Choroid plexus epithelial cell (primary cell): ENCODE results near the gene KCNG2.

Experiments
- DNase-seq: peaks from one replicate; pipeline ENCODE4 v3.0.0-alpha.2; 2010; ENCODE audit warnings: low read depth
- H3K4me3 ChIP-seq: 2 replicates; pipeline ENCODE4 v1.5.1; 2011; ENCODE audit warnings: low read depth, mild to moderate bottlenecking, control low read depth, low read length, moderate library complexity
- CTCF ChIP-seq: conservative IDR thresholded peaks from 2 replicates; pipeline ENCODE4 v1.5.1; 2011; ENCODE audit warnings: low read depth, mild to moderate bottlenecking, control low read depth, inconsistent platforms, low read length, moderate library complexity

Gene KCNG2

GRCh38 chr18:79917853-79918614 is 120.3 kb downstream of the KCNG2 start:
- DNase-seq = no peak
- no peak overlapping the region for H3K4me3 ChIP-seq
- TF ChIP-seq CTCF = no peak

- H3K4me3 ChIP-seq = no peak overlapping the region
- DNase-seq = no peak
- no peak for TF ChIP-seq CTCF
Measured at GRCh38 chr18:79918615-79919011, 120.9 kb downstream of the KCNG2 start.

- no peak overlapping the region for H3K4me3 ChIP-seq
- DNase-seq = no peak
- no peak for TF ChIP-seq CTCF
Measured at GRCh38 chr18:79919089-79919488, 121.4 kb downstream of the KCNG2 start.

GRCh38 chr18:79921984-79922965 is 124.5 kb downstream of the KCNG2 start:
- H3K4me3 ChIP-seq = no peak overlapping the region
- no peak for TF ChIP-seq CTCF
- DNase-seq = no peak

GRCh38 chr18:79922971-79923411 is 125.3 kb downstream of the KCNG2 start:
- H3K4me3 ChIP-seq = no peak overlapping the region
- DNase-seq = no peak
- no peak for TF ChIP-seq CTCF

GRCh38 chr18:79923896-79924585 is 126.3 kb downstream of the KCNG2 start:
- no peak for DNase-seq
- H3K4me3 ChIP-seq = no peak overlapping the region
- TF ChIP-seq CTCF = no peak
